K562 (cell line): Measurements from ENCODE around the gene UQCRC1. TPM values are rescaled to one million over a fixed set of nuclear protein-coding genes. Genes with fewer than 3 reads are reported as not detected.

Experiments
- ATAC-seq: fragments of 200-7000 bp; cut with Tn5 transposase; 3 replicates; pipeline ENCODE4 v1.9.1; 2020; ENCODE audit warnings: moderate library complexity
- BruUV-seq: library from RNA; stranded (reverse); fragments of 400-500 nt; replicated peaks from 2 replicates; lab custom pipeline; 2021; lab: Mats Ljungman, UMichigan
- CTCF ChIA-PET: fragments of 300-600 bp; formaldehyde crosslinking; extraction: SDS; loops from one replicate; lab custom pipeline; 2021; ENCODE audit warnings: low intra/inter-chr PET ratio; lab: Yijun Ruan, JAX
- POLR2A ChIA-PET: fragments of 300-600, 350-650 bp; sonication (Branson Sonifier 250); formaldehyde crosslinking; extraction: SDS; loops from one replicate; lab custom pipeline; 2021; ENCODE audit warnings: antibody characterized with exemption, inconsistent platforms; lab: Yijun Ruan, JAX
- DNase-seq, 4 experiments: peaks; one replicate each; pipeline versions ENCODE4 v3.0.0 to v3.0.0-alpha.2; 2011 to 2018; ENCODE audit warnings: low spot score in 3 of 4, mixed read lengths in 3 of 4; ENCODE audit errors: extremely low read depth in 1 of 4
- FAIRE-seq: peaks from 2 replicates; lab custom pipeline; 2011; peaks lifted over from hg19 to GRCh38; lab: Jason Lieb, UNC
- H2AFZ ChIP-seq: 2 replicates; pipeline ENCODE4 v1.6.0; 2011; ENCODE audit warnings: low read depth, low read length, control low read depth, inconsistent platforms
- H3K27ac ChIP-seq: fragments of 200-600 bp; 3 replicates; pipeline ENCODE4 v1.8.0; 2011; ENCODE audit warnings: low read depth, mild to moderate bottlenecking, control low read depth, inconsistent platforms, low read length, moderate library complexity, mixed read lengths; ENCODE audit errors: extremely low read depth
- H3K27me3 ChIP-seq, 2 experiments: fragments of 300-600 bp in 1 of 2; 2 replicates in 1 of 2; 3 replicates in 1 of 2; pipeline versions ENCODE4 v1.6.0 to v1.8.0; 2011; ENCODE audit warnings: inconsistent platforms in 2 of 2, low read length in 2 of 2, mild to moderate bottlenecking in 1 of 2, mixed read lengths in 1 of 2, moderate library complexity in 1 of 2; ENCODE audit not compliant: control insufficient read depth in 2 of 2, insufficient read depth in 2 of 2
- H3K36me3 ChIP-seq: fragments of 300-600 bp; 3 replicates; pipeline ENCODE4 v1.8.0; 2011; ENCODE audit warnings: mild to moderate bottlenecking, low read length, inconsistent platforms; ENCODE audit not compliant: control insufficient read depth, insufficient read depth
- H3K4me1 ChIP-seq, 2 experiments: fragments of 200-600 bp in 1 of 2; replicated peaks in 1 of 2; 2 replicates in 1 of 2; 3 replicates in 1 of 2; pipeline versions ENCODE4 v1.5.1 to v1.8.0; 2011; ENCODE audit warnings: inconsistent platforms in 2 of 2, low read length in 2 of 2, mild to moderate bottlenecking in 1 of 2, mixed read lengths in 1 of 2, moderate library complexity in 1 of 2; ENCODE audit not compliant: control insufficient read depth in 2 of 2, insufficient read depth in 2 of 2
- H3K4me2 ChIP-seq: 2 replicates; pipeline ENCODE4 v1.6.1; 2011; ENCODE audit warnings: low read length, control low read depth, inconsistent platforms, mixed read lengths; ENCODE audit not compliant: insufficient read depth
- H3K4me3 ChIP-seq: fragments of 200-600 bp; sonication (generic), shearing (Covaris generic); 2 replicates; pipeline ENCODE4 v1.5.1; 2016; ENCODE audit warnings: control low read depth, inconsistent platforms
- H3K79me2 ChIP-seq: fragments of 200-600 bp; 3 replicates; pipeline ENCODE4 v1.8.0; 2011; ENCODE audit warnings: low read length, inconsistent platforms; ENCODE audit not compliant: control insufficient read depth, insufficient read depth
- H3K9ac ChIP-seq, 2 experiments: 2 replicates each; pipeline versions ENCODE4 v1.6.0 to v1.6.1; 2011; ENCODE audit warnings: low read depth in 2 of 2, low read length in 2 of 2, control low read depth in 1 of 2, inconsistent platforms in 1 of 2, mild to moderate bottlenecking in 1 of 2, mixed read lengths in 1 of 2; ENCODE audit not compliant: insufficient read depth in 1 of 2
- H3K9me1 ChIP-seq: one replicate; pipeline ENCODE4 v1.6.0; 2011; ENCODE audit warnings: inconsistent platforms, mild to moderate bottlenecking, low read length, moderate library complexity; ENCODE audit not compliant: control insufficient read depth, insufficient read depth
- H3K9me3 ChIP-seq: replicated peaks from 2 replicates; pipeline ENCODE4 v1.5.1; 2011; ENCODE audit warnings: low read depth, low read length, inconsistent platforms; ENCODE audit not compliant: control insufficient read depth, insufficient read depth
- H4K20me1 ChIP-seq: replicated peaks from 2 replicates; pipeline ENCODE4 v1.6.1; 2011; ENCODE audit warnings: low read length, inconsistent platforms, mixed read lengths; ENCODE audit not compliant: control insufficient read depth, insufficient read depth
- HDAC3 ChIP-seq: fragments of 450-650 bp; IDR thresholded peaks from 2 replicates; pipeline ENCODE4 v1.6.1; 2018; ENCODE audit warnings: borderline replicate concordance, mild to moderate bottlenecking, moderate library complexity; ENCODE audit not compliant: partially characterized antibody
- NRF1 ChIP-seq, 2 experiments: fragments of 450-650 bp; IDR thresholded peaks in 1 of 2; conservative IDR thresholded peaks in 1 of 2; 2 replicates each; pipeline ENCODE4 v1.6.1; 2014; ENCODE audit warnings: mild to moderate bottlenecking in 2 of 2
- SIX5 ChIP-seq, 2 experiments: IDR thresholded peaks; 2 replicates each; pipeline ENCODE4 v1.6.1; 2011; ENCODE audit warnings: low read length in 2 of 2, borderline replicate concordance in 1 of 2, low read depth in 1 of 2, mild to moderate bottlenecking in 1 of 2, moderate library complexity in 1 of 2; ENCODE audit not compliant: insufficient read depth in 1 of 2
- SRF ChIP-seq, 2 experiments: fragments of 250-450, 450-650 bp in 1 of 2; sonication (Bioruptor Pico) in 1 of 2; sonication (generic) in 1 of 2; formaldehyde crosslinking; IDR thresholded peaks; 2 replicates each; pipeline versions ENCODE4 v1.5.0 to v1.5.1; 2020 to 2022; ENCODE audit warnings: mild to moderate bottlenecking in 1 of 2, missing genetic modification reagents in 1 of 2
- STAT5A ChIP-seq: IDR thresholded peaks from 2 replicates; pipeline ENCODE4 v1.6.1; 2012; ENCODE audit warnings: low read length, inconsistent platforms, borderline replicate concordance
- ZNF586 ChIP-seq: fragments of 450-650 bp; formaldehyde crosslinking; conservative IDR thresholded peaks from 2 replicates; pipeline ENCODE4 v1.4.0; 2020; ENCODE audit warnings: mild to moderate bottlenecking, moderate library complexity
- WGBS: fragments of 100-300 bp; shearing (Covaris generic); methylation state at CpG from one replicate; pipeline ENCODE4 v1.1.6; 2016; ENCODE audit warnings: low coverage, mixed read lengths; ENCODE audit not compliant: insufficient coverage; ENCODE audit errors: missing lambda C conversion rate; 5-methylcytosine and 5-hydroxymethylcytosine counted together
- in situ Hi-C: fragments of 300-500 bp; cut with MboI; formaldehyde crosslinking; loops from 4 replicates; pipeline ENCODE4 v1.15.0; 2018; ENCODE audit warnings: inconsistent platforms, mixed read lengths
- intact Hi-C: fragments of 100-400 bp; cut with micrococcal nuclease; formaldehyde crosslinking; loops from 2 replicates; pipeline ENCODE4 v1.14.2; 2022
- polyA plus RNA-seq, 8 experiments: library from polyadenylated mRNA; depleted of rRNA in 4 of 8; stranded (reverse) in 5 of 8; unstranded in 3 of 8; fragments of >200 nt; fragmentation: Nextera tagmentation in 2 of 8; fragmentation: Illumina TruSeq in 1 of 8; extraction: Ambion mirVana in 2 of 8; extraction: Trizol in 1 of 8; gene quantifications; 2 replicates each; pipeline versions ENCODE4 v1.2.1 to v1.2.3, GENCODE V29; 2011 to 2014; ENCODE audit warnings: inconsistent platforms in 1 of 8, missing spikeins in 1 of 8
- total RNA-seq, 7 experiments: library from RNA; depleted of rRNA in 6 of 7; stranded (reverse); fragments of >200 nt in 6 of 7; fragmentation: Illumina TruSeq in 2 of 7; extraction: Trizol in 2 of 7; gene quantifications; 2 replicates each; pipeline versions ENCODE4 v1.2.1 to v1.2.3, GENCODE V29; 2011 to 2021; ENCODE audit warnings: low replicate concordance in 1 of 7
- TF ChIP-seq, protein P1 (sequence below): fragments of 250-450 bp; sonication (Bioruptor Pico); IDR thresholded peaks from 2 replicates; pipeline ENCODE4 v1.6.1; 2021; ENCODE audit warnings: mild to moderate bottlenecking
- TF ChIP-seq, protein P2 (sequence below): fragments of 250-450 bp; sonication (Bioruptor Pico); IDR thresholded peaks from 2 replicates; pipeline ENCODE4 v1.5.0; 2022; ENCODE audit warnings: mild to moderate bottlenecking
- TF ChIP-seq, protein P3 (sequence below), 2 experiments: fragments of 250-450 bp in 1 of 2; fragments of 450-650 bp in 1 of 2; sonication (Bioruptor Pico) in 1 of 2; IDR thresholded peaks; 2 replicates each; pipeline versions ENCODE4 v1.6.1 to v1.8.0; 2016 to 2021; ENCODE audit warnings: mild to moderate bottlenecking in 2 of 2, moderate library complexity in 2 of 2, missing compliant biosample characterization in 1 of 2, missing genetic modification characterization in 1 of 2

The UQCRC1 gene
- total and polyA plus RNA-seq, 9 of the 15 experiments (the other 6 are each of a cell fraction or from before 2014, with no cell fraction given): 125 to 424 (median 268) TPM

DNA sequence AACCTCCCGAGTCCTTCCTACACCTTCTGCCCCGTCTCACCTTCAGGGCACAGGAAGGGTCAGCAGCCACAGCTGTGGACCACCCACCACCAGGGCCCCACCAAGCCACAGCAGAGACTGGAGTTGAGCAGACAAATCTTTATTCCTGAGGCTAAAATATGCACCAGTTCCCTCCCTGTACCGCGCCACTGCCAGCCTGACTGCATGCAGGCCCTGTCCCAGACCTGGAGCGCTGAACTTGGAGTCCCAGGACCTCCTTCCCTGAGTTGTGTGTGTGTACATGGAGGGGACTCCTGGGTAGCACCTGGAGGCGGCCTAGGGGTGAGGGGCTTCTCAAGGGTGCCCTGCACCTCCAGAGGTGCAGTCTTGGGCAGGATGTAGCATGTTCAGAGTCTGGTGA lies 16.2 kb upstream of the UQCRC1 start:
- no peaks in the 10 kb centered on the region for H3K27me3 ChIP-seq
- BruUV-seq: no TSS peak
- no peak for FAIRE-seq
- 96% methylated on average over 4 of the region's 6 CpGs for WGBS
- no peak for TF ChIP-seq SIX5 (IDR thresholded peaks at IDR 0.05; ENCODE audit: borderline replicate concordance in 1 of 2, insufficient read depth in 1 of 2, low read depth in 1 of 2, low read length in 2 of 2)
- TF ChIP-seq SRF (CRISPR knock-in tag; IDR thresholded peaks at IDR 0.05): no peak
- no peak for TF ChIP-seq HDAC3
- TF ChIP-seq ZNF586 (CRISPR knock-in tag): no peak
- TF ChIP-seq, protein P1, sequence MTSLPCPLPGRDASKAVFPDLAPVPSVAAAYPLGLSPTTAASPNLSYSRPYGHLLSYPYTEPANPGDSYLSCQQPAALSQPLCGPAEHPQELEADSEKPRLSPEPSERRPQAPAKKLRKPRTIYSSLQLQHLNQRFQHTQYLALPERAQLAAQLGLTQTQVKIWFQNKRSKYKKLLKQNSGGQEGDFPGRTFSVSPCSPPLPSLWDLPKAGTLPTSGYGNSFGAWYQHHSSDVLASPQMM (CRISPR knock-in tag): no peak
- TF ChIP-seq, protein P2, sequence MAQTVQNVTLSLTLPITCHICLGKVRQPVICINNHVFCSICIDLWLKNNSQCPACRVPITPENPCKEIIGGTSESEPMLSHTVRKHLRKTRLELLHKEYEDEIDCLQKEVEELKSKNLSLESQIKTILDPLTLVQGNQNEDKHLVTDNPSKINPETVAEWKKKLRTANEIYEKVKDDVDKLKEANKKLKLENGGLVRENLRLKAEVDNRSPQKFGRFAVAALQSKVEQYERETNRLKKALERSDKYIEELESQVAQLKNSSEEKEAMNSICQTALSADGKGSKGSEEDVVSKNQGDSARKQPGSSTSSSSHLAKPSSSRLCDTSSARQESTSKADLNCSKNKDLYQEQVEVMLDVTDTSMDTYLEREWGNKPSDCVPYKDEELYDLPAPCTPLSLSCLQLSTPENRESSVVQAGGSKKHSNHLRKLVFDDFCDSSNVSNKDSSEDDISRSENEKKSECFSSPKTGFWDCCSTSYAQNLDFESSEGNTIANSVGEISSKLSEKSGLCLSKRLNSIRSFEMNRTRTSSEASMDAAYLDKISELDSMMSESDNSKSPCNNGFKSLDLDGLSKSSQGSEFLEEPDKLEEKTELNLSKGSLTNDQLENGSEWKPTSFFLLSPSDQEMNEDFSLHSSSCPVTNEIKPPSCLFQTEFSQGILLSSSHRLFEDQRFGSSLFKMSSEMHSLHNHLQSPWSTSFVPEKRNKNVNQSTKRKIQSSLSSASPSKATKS: no peak
- TF ChIP-seq, protein P3, sequence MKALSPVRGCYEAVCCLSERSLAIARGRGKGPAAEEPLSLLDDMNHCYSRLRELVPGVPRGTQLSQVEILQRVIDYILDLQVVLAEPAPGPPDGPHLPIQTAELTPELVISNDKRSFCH (CRISPR knock-in tag; IDR thresholded peaks at IDR 0.05): no peak
- TF ChIP-seq, protein P3 (tag; IDR thresholded peaks at IDR 0.05): no peak
- TF ChIP-seq STAT5A: no peak
- TF ChIP-seq NRF1 (conservative IDR thresholded peaks at IDR 0.05 in 1 of 2, IDR thresholded peaks at IDR 0.05 in 1 of 2): no peak
- TF ChIP-seq, all 486 proteins: peak for 0
- no peaks in the 10 kb centered on the region for H3K9me3 ChIP-seq
- no peaks in the 10 kb centered on the region for H3K79me2 ChIP-seq
- ChIA-PET CTCF (no interaction called here), POLR2A (interaction anchor here (1.4 to 3.4 kb wide), 2 partner anchors 9 to 27 kb away, joined by 5 to 23 read pairs; partner anchors contain the start of gene SLC26A6)
- H4K20me1 ChIP-seq: no peaks in the 10 kb centered on the region
- no peaks in the 10 kb centered on the region for H3K9me1 ChIP-seq
- H2AFZ ChIP-seq: no peak overlapping the region
- no peak overlapping the region for H3K27ac ChIP-seq
- H3K4me3 ChIP-seq: no peak overlapping the region
- in situ Hi-C loops: no loop called here
- peaks cover 41% of the 10 kb centered on the region; the same call in 2 of the 3 replicates for H3K36me3 ChIP-seq
- intact Hi-C loops: no loop called here
- ATAC-seq (no peak), DNase-seq (no peak)
- no peak overlapping the region for H3K9ac ChIP-seq
- peaks cover 0 to 7% of the 10 kb centered on the region in 2 experiments; a peak in 2 of 5 replicates for H3K4me1 ChIP-seq
- H3K4me2 ChIP-seq: no peak overlapping the region
